OCI-LY3 (cell line): ENCODE measurements around the gene CDS2.

Experiments used
- H2AFZ ChIP-seq: fragments of 200-600, 300-600 bp; shearing (Covaris generic); 2 replicates; pipeline ENCODE4 v1.6.0; 2014; ENCODE audit warnings: antibody characterized with exemption, low read depth, low read length
- H3K27ac ChIP-seq: fragments of 200-600, 300-600 bp; sonication (generic); 2 replicates; pipeline ENCODE4 v1.5.1; 2014; ENCODE audit warnings: mild to moderate bottlenecking, low read length, moderate library complexity, mixed read lengths
- H3K27me3 ChIP-seq: fragments of 200-600, 300-600 bp; sonication (generic); 2 replicates; pipeline ENCODE4 v1.6.1; 2014; ENCODE audit warnings: low read depth, low read length, mixed read lengths
- H3K36me3 ChIP-seq: fragments of 200-600, 300-600 bp; sonication (generic); replicated peaks from 2 replicates; pipeline ENCODE3; 2014; ENCODE audit warnings: low read depth, low read length, mixed read lengths
- H3K4me1 ChIP-seq: fragments of 300-600, 200-600 bp; sonication (generic); 2 replicates; pipeline ENCODE4 v1.6.1; 2014; ENCODE audit warnings: low read length, mixed read lengths
- H3K4me2 ChIP-seq: fragments of 200-600, 300-600 bp; sonication (generic); 2 replicates; pipeline ENCODE4 v1.6.1; 2014; ENCODE audit warnings: low read length, mixed read lengths
- H3K4me3 ChIP-seq: fragments of 300-600, 200-600 bp; sonication (generic); 2 replicates; pipeline ENCODE4 v1.5.1; 2014; ENCODE audit warnings: antibody characterized with exemption, mild to moderate bottlenecking, low read length, moderate library complexity
- H3K79me2 ChIP-seq: fragments of 300-600, 200-600 bp; shearing (Covaris generic); 2 replicates; pipeline ENCODE4 v1.6.1; 2014; ENCODE audit warnings: mild to moderate bottlenecking, low read length, mixed read lengths
- H3K9ac ChIP-seq: fragments of 300-600, 200-600 bp; shearing (Covaris generic); 2 replicates; pipeline ENCODE4 v1.6.0; 2014; ENCODE audit warnings: mild to moderate bottlenecking, low read length, moderate library complexity
- H3K9me3 ChIP-seq: fragments of 200-600, 300-600 bp; shearing (Covaris generic); 2 replicates; pipeline ENCODE4 v1.6.1; 2014; ENCODE audit warnings: low read length, mixed read lengths; ENCODE audit not compliant: insufficient read depth
- H4K20me1 ChIP-seq: fragments of 200-600, 300-600 bp; sonication (generic); 2 replicates; pipeline ENCODE4 v1.6.1; 2016; ENCODE audit warnings: low read length, mixed read lengths; ENCODE audit not compliant: insufficient read depth
- EZH2phosphoT487 ChIP-seq: fragments of 200-600 bp; shearing (Covaris generic); IDR thresholded peaks from 2 replicates; pipeline ENCODE4 v1.6.1; 2018; ENCODE audit warnings: antibody characterized with exemption, mixed run types, low read depth
- TF ChIP-seq, protein P1 (sequence below): fragments of 200-600, 300-600 bp; sonication (generic); IDR thresholded peaks from 2 replicates; pipeline ENCODE4 v1.5.1; 2014; ENCODE audit warnings: antibody characterized with exemption, low read length, low read depth

The CDS2 gene

DNA sequence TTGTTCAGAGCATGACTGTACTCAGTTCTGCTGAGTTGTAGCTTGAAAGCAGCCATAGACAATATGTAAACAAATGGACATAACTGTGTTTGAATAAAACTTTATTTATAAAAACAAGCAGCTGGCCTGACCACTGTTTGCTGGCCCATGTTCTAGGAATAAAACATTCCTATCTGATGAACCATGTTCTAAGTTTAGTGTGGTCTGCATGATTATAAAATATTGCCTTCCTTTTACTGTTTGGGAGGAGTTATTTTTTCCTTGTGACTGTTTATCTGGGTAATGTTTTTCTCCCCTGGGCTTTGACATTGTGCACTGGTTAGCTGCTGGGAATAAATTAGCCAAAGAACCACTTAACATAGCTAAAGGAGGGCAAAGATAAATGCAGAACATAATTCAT, 55.1 kb downstream of the CDS2 start:
- no peaks in the 10 kb centered on the region for H3K9me3 ChIP-seq
- H3K4me3 ChIP-seq: no peak overlapping the region
- no peaks in the 10 kb centered on the region for H3K27me3 ChIP-seq
- H3K36me3 ChIP-seq: peaks cover 34% of the 10 kb centered on the region
- no peaks in the 10 kb centered on the region for H3K4me1 ChIP-seq
- TF ChIP-seq, protein P1, sequence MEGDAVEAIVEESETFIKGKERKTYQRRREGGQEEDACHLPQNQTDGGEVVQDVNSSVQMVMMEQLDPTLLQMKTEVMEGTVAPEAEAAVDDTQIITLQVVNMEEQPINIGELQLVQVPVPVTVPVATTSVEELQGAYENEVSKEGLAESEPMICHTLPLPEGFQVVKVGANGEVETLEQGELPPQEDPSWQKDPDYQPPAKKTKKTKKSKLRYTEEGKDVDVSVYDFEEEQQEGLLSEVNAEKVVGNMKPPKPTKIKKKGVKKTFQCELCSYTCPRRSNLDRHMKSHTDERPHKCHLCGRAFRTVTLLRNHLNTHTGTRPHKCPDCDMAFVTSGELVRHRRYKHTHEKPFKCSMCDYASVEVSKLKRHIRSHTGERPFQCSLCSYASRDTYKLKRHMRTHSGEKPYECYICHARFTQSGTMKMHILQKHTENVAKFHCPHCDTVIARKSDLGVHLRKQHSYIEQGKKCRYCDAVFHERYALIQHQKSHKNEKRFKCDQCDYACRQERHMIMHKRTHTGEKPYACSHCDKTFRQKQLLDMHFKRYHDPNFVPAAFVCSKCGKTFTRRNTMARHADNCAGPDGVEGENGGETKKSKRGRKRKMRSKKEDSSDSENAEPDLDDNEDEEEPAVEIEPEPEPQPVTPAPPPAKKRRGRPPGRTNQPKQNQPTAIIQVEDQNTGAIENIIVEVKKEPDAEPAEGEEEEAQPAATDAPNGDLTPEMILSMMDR: no peak
- TF ChIP-seq EZH2phosphoT487: no peak
- no peaks in the 10 kb centered on the region; the same call in 1 of the 2 replicates for H4K20me1 ChIP-seq
- H3K27ac ChIP-seq: no peak overlapping the region
- no peak overlapping the region for H2AFZ ChIP-seq
- H3K4me2 ChIP-seq: no peak overlapping the region
- no peak overlapping the region for H3K9ac ChIP-seq
- H3K79me2 ChIP-seq: no peaks in the 10 kb centered on the region

DNA sequence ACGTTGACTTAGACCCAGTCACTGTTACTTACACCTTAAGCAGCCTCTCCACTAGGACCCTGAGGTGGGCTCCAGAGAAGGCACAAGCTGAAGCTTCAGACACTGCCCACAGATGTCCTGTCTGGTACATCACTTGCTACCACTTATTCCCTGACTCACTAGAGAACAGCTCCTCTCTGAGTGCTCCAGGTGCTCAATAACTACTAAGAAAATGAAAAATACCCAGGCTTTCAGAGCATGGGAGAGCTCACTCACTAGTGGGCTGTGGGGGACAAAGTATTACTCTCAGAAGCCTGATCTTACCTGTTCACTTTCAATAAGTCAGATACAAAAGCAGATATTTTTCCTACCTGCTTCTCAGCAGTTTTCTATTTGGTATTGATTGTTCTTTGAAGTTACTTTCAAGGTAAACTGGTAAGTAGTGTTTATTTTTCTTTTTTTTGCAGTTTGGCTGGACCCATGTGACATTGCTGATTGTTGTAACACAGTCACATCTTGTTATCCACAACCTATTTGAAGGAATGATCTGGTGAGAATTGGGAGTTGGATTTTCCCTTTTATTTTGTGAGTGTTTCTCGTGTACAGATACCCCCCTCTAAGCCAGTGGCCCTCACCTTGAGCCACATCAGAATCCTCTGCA, 55.9 kb downstream of the CDS2 start:
- peaks cover 28% of the 10 kb centered on the region for H3K36me3 ChIP-seq
- H2AFZ ChIP-seq: no peak overlapping the region
- H3K27ac ChIP-seq: no peak overlapping the region

DNA sequence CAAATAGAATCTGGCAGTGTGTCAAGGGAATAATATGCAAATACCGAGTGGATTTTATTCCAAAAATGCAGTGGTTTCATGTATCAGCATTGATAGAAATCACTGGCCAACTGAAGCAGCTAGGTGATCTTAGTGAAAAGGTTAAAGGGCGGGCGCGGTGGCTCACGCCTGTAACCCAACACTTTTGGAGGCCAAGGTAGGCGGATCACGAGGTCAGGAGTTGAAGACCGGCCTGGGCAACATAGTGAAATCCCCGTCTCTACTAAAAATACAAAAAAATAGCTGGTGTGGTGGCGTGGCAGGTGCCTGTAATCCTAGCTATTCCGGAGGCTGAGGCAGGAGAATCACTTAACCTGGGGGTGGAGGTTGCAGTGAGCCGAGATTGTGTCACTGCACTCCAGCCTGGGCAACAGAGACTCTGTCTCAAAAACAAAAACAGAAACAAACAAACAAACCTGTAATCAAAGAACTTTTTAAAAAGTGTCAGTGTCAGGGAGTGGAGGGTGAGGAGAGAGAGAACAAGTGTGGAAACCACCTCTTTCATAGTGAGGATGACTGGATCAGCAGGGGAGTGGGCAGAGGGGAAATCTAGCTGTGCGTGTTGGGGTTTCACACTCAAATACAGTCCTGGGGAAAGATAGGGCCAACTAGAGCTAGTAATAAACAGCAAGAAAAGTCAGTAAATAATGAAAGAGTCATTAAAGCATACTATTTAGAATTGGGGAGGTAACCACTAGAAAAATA, 57.1 kb downstream of the CDS2 start:
- Histone ChIP-seq H3K4me2 (no peak overlapping the region), H2AFZ (no peak overlapping the region), H3K9me3 (no peaks in the 10 kb centered on the region), H3K27me3 (no peaks in the 10 kb centered on the region), H3K27ac (no peak overlapping the region), H3K9ac (no peak overlapping the region), H3K79me2 (no peaks in the 10 kb centered on the region), H3K36me3 (peaks cover 26% of the 10 kb centered on the region), H4K20me1 (no peaks in the 10 kb centered on the region; the same call in 1 of the 2 replicates), H3K4me3 (no peak overlapping the region), H3K4me1 (no peaks in the 10 kb centered on the region)
- no peak for TF ChIP-seq EZH2phosphoT487
- TF ChIP-seq, protein P1: no peak

More for the DNA sequence above, 55.9 kb downstream of the CDS2 start:
- no peak for TF ChIP-seq EZH2phosphoT487
- TF ChIP-seq, protein P1: no peak
- Histone ChIP-seq H3K4me3 (no peak overlapping the region), H3K9me3 (no peaks in the 10 kb centered on the region), H3K79me2 (no peaks in the 10 kb centered on the region), H3K9ac (no peak overlapping the region), H3K27me3 (no peaks in the 10 kb centered on the region), H3K4me1 (no peaks in the 10 kb centered on the region), H4K20me1 (no peaks in the 10 kb centered on the region; the same call in 1 of the 2 replicates), H3K4me2 (no peak overlapping the region)

DNA sequence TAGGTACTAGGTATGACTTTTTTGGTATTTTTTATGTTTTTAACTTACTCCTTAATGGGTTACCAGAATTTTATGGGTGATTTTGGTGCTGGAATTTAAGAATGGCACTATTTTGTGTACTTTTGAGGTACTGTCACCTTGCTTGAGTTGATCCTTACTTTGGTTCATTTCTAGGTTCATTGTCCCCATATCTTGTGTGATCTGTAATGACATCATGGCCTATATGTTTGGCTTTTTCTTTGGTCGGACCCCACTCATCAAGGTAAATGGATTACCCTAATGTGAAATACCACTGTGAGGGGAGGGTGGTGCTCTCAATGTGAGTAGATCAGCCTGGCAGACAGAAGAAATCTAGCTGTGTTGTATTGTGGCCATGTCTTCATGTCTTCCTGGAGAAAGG, 57.9 kb downstream of the CDS2 start:
- Histone ChIP-seq H3K9me3 (no peaks in the 10 kb centered on the region), H2AFZ (no peak overlapping the region), H3K79me2 (no peaks in the 10 kb centered on the region), H3K4me1 (peaks cover under 1% of the 10 kb centered on the region; the same call in 1 of the 2 replicates), H3K4me3 (no peak overlapping the region), H3K9ac (no peak overlapping the region), H4K20me1 (no peaks in the 10 kb centered on the region; the same call in 1 of the 2 replicates), H3K36me3 (peaks cover 24% of the 10 kb centered on the region), H3K4me2 (no peak overlapping the region), H3K27ac (no peak overlapping the region), H3K27me3 (no peaks in the 10 kb centered on the region)
- TF ChIP-seq EZH2phosphoT487: no peak
- TF ChIP-seq, protein P1: no peak
